HG02623 (cell line): ENCODE measurements around the gene ADGRD1.

Experiments
- ATAC-seq: cut with Tn5 transposase; IDR thresholded peaks from one replicate; pipeline ENCODE4 v1.9.1; 2021; ENCODE audit warnings: moderate library complexity; ENCODE audit not compliant: unreplicated experiment

The ADGRD1 gene

GRCh38 chr12:131052063-131052781 lies 98.5 kb downstream of the ADGRD1 start:
- ATAC-seq: no peak

GRCh38 chr12:131052929-131053328 lies 99.2 kb downstream of the ADGRD1 start:
- ATAC-seq: no peak

- ATAC-seq: no peak
Observed at GRCh38 chr12:131053567-131053966, 99.9 kb downstream of the ADGRD1 start.

GRCh38 chr12:131054345-131055092 lies 100.8 kb downstream of the ADGRD1 start:
- ATAC-seq: no peak

- ATAC-seq: no peak
Observed at GRCh38 chr12:131055093-131055465, 101.4 kb downstream of the ADGRD1 start.

- ATAC-seq: no peak
Observed at GRCh38 chr12:131055596-131056233, 102.0 kb downstream of the ADGRD1 start.

GRCh38 chr12:131056626-131057025 lies 102.9 kb downstream of the ADGRD1 start:
- ATAC-seq: no peak

- no peak for ATAC-seq
Observed at GRCh38 chr12:131057211-131057721, 103.6 kb downstream of the ADGRD1 start.

- ATAC-seq: no peak
Observed at GRCh38 chr12:131057722-131058515, 104.2 kb downstream of the ADGRD1 start.

- ATAC-seq: no peak
Observed at GRCh38 chr12:131058700-131059099, 105.0 kb downstream of the ADGRD1 start.

GRCh38 chr12:131060011-131060703 lies 106.5 kb downstream of the ADGRD1 start:
- ATAC-seq: no peak

GRCh38 chr12:131061041-131061806 lies 107.5 kb downstream of the ADGRD1 start:
- ATAC-seq: no peak

- no peak for ATAC-seq
Observed at GRCh38 chr12:131063413-131063812, 109.7 kb downstream of the ADGRD1 start.

- no peak for ATAC-seq
Observed at GRCh38 chr12:131063960-131064359, 110.3 kb downstream of the ADGRD1 start.

- no peak for ATAC-seq
Observed at GRCh38 chr12:131065279-131065678, 111.6 kb downstream of the ADGRD1 start.

- ATAC-seq: no peak
Observed at GRCh38 chr12:131065801-131066200, 112.1 kb downstream of the ADGRD1 start.

- no peak for ATAC-seq
Observed at GRCh38 chr12:131066207-131066885, 112.6 kb downstream of the ADGRD1 start.

GRCh38 chr12:131066886-131067490 lies 113.3 kb downstream of the ADGRD1 start:
- no peak for ATAC-seq
